SK-N-SH (cell line): ENCODE results near the gene MYL5. TPM values are rescaled to one million over a fixed set of nuclear protein-coding genes. Genes with fewer than 3 reads are reported as not detected.

Source experiments
- CTCF ChIA-PET: fragments of 300-600, 350-600 bp; formaldehyde crosslinking; extraction: SDS; loops from one replicate; lab custom pipeline; 2021; lab: Yijun Ruan, JAX
- POLR2A ChIA-PET: fragments of 350-600 bp; sonication (Branson Sonifier 250); formaldehyde crosslinking; extraction: SDS; loops from one replicate; lab custom pipeline; 2020; ENCODE audit warnings: antibody characterized with exemption, inconsistent platforms; lab: Yijun Ruan, JAX
- DNase-seq: peaks from one replicate; pipeline ENCODE4 v3.0.0; 2012
- H2AFZ ChIP-seq: fragments of 200-600 bp; sonication (generic); 2 replicates; pipeline ENCODE4 v1.8.1; 2016; ENCODE audit warnings: antibody characterized with exemption, mild to moderate bottlenecking, low read depth
- H3F3A ChIP-seq: fragments of 200-600 bp; sonication (generic); replicated peaks from 2 replicates; pipeline ENCODE3; 2016; ENCODE audit warnings: antibody characterized with exemption, mild to moderate bottlenecking; ENCODE audit not compliant: insufficient read depth
- H3K27ac ChIP-seq, 2 experiments: fragments of 200-500 bp in 1 of 2; fragments of 200-600 bp in 1 of 2; sonication (Bioruptor generic) in 1 of 2; sonication (generic), shearing (Covaris generic) in 1 of 2; 2 replicates each; pipeline versions ENCODE4 v1.5.1 to v1.6.1; 2014 to 2016; ENCODE audit warnings: low read depth in 2 of 2, inconsistent platforms in 1 of 2, low read length in 1 of 2, mild to moderate bottlenecking in 1 of 2, mixed read lengths in 1 of 2
- H3K27me3 ChIP-seq: fragments of 200-600 bp; sonication (generic), shearing (Covaris generic); 2 replicates; pipeline ENCODE4 v1.6.1; 2016; ENCODE audit warnings: mixed run types; ENCODE audit not compliant: insufficient read depth
- H3K36me3 ChIP-seq, 2 experiments: fragments of 200-500 bp in 1 of 2; fragments of 200-600 bp in 1 of 2; sonication (Bioruptor generic) in 1 of 2; sonication (generic) in 1 of 2; replicated peaks in 1 of 2; 2 replicates each; pipeline versions ENCODE3 to v1.5.1; 2014 to 2016; ENCODE audit warnings: low read length in 1 of 2, mild to moderate bottlenecking in 1 of 2; ENCODE audit not compliant: insufficient read depth in 2 of 2, control insufficient read depth in 1 of 2
- H3K4me1 ChIP-seq, 2 experiments: fragments of 200-500 bp in 1 of 2; fragments of 200-600 bp in 1 of 2; sonication (Bioruptor generic) in 1 of 2; sonication (generic), shearing (Covaris generic) in 1 of 2; 2 replicates each; pipeline versions ENCODE4 v1.5.1 to v1.6.1; 2014 to 2016; ENCODE audit warnings: low read depth in 1 of 2, low read length in 1 of 2, mixed run types in 1 of 2; ENCODE audit not compliant: insufficient read depth in 2 of 2, control insufficient read depth in 1 of 2
- H3K4me2 ChIP-seq: fragments of 200-600 bp; sonication (generic), shearing (Covaris generic); 2 replicates; pipeline ENCODE4 v1.6.1; 2017; ENCODE audit warnings: mixed run types
- H3K4me3 ChIP-seq, 2 experiments: fragments of 200-500 bp in 1 of 2; fragments of 200-600 bp in 1 of 2; sonication (Bioruptor generic) in 1 of 2; sonication (generic), shearing (Covaris generic) in 1 of 2; 2 replicates each; pipeline versions ENCODE4 v1.5.1 to v1.8.1; 2014 to 2016; ENCODE audit warnings: low read depth in 2 of 2, inconsistent platforms in 1 of 2, low read length in 1 of 2, mild to moderate bottlenecking in 1 of 2, mixed read lengths in 1 of 2, moderate library complexity in 1 of 2
- H3K79me2 ChIP-seq: fragments of 200-600 bp; sonication (generic); 2 replicates; pipeline ENCODE4 v1.8.1; 2017; ENCODE audit warnings: mild to moderate bottlenecking; ENCODE audit not compliant: insufficient read depth
- H3K9ac ChIP-seq: fragments of 200-600 bp; sonication (generic); 2 replicates; pipeline ENCODE4 v1.6.1; 2017; ENCODE audit warnings: mixed run types
- H3K9me2 ChIP-seq: fragments of 200-600 bp; sonication (generic); 2 replicates; pipeline ENCODE4 v1.6.1; 2017; ENCODE audit warnings: mixed run types
- H3K9me3 ChIP-seq: fragments of 200-600 bp; sonication (generic); 2 replicates; pipeline ENCODE4 v1.6.1; 2017; ENCODE audit warnings: mixed run types, mild to moderate bottlenecking, moderate library complexity
- H4K20me1 ChIP-seq: fragments of 200-600 bp; sonication (generic); 2 replicates; pipeline ENCODE4 v1.6.1; 2017; ENCODE audit warnings: mild to moderate bottlenecking, mixed run types; ENCODE audit not compliant: insufficient read depth
- CTCF ChIP-seq: fragments of 200-600 bp; sonication (generic); IDR thresholded peaks from 2 replicates; pipeline ENCODE4 v1.6.1; 2017; ENCODE audit warnings: antibody characterized with exemption, mild to moderate bottlenecking, moderate library complexity
- ELF1 ChIP-seq: IDR thresholded peaks from 2 replicates; pipeline ENCODE4 v1.4.0; 2012
- EP300 ChIP-seq, 2 experiments: IDR thresholded peaks; 2 replicates each; pipeline versions ENCODE4 v1.4.0 to v1.6.1; 2012; ENCODE audit warnings: borderline replicate concordance in 1 of 2, low read depth in 1 of 2, low read length in 1 of 2
- FOSL2 ChIP-seq: IDR thresholded peaks from 2 replicates; pipeline ENCODE4 v1.4.0; 2012; ENCODE audit warnings: low read depth, mild to moderate bottlenecking, moderate library complexity, borderline replicate concordance
- IRF3 ChIP-seq: fragments of 150-350 bp; IDR thresholded peaks from 2 replicates; pipeline ENCODE4 v1.6.1; 2016; ENCODE audit warnings: mild to moderate bottlenecking, low read depth, low read length
- NRF1 ChIP-seq: IDR thresholded peaks from 2 replicates; pipeline ENCODE4 v1.6.1; 2012; ENCODE audit warnings: low read depth, mild to moderate bottlenecking, low read length
- PBX3 ChIP-seq: IDR thresholded peaks from 2 replicates; pipeline ENCODE4; 2012
- RCOR1 ChIP-seq: fragments of 150-350 bp; IDR thresholded peaks from 2 replicates; pipeline ENCODE4 v1.6.1; 2017; ENCODE audit warnings: antibody characterized with exemption, low read length
- REST ChIP-seq: IDR thresholded peaks from 2 replicates; pipeline ENCODE4 v1.6.1; 2012; ENCODE audit warnings: mild to moderate bottlenecking, low read depth, low read length, moderate library complexity
- TEAD4 ChIP-seq: IDR thresholded peaks from 2 replicates; pipeline ENCODE4 v1.4.0; 2012; ENCODE audit warnings: mild to moderate bottlenecking, borderline replicate concordance; ENCODE audit not compliant: insufficient read depth
- USF2 ChIP-seq: fragments of 150-350 bp; IDR thresholded peaks from 2 replicates; pipeline ENCODE4 v1.6.1; 2017; ENCODE audit warnings: antibody characterized with exemption, low read length, low read depth, borderline replicate concordance
- YY1 ChIP-seq: IDR thresholded peaks from 2 replicates; pipeline ENCODE4 v1.4.0; 2012; ENCODE audit warnings: low read depth, mild to moderate bottlenecking
- WGBS: methylation state at CpG from one replicate; pipeline ENCODE4 v1.1.6; 2017; ENCODE audit warnings: low lambda C conversion rate; 5-methylcytosine and 5-hydroxymethylcytosine counted together
- polyA plus RNA-seq, 3 experiments: library from polyadenylated mRNA; depleted of rRNA; stranded (reverse); fragments of >200 nt; gene quantifications; 2 replicates each; pipeline ENCODE4 v1.2.3, GENCODE V29; 2012

The MYL5 gene
- polyA plus RNA-seq, 1 of the 3 experiments (the other 2 are of a cell fraction) = 46.9 TPM

GRCh38 chr4:627347-628125 is 46.8 kb upstream of the MYL5 start:
- CTCF ChIA-PET = no interaction called here
- H3K27me3 ChIP-seq = no peaks in the 10 kb centered on the region
- H3K27ac ChIP-seq = no peak overlapping the region
- WGBS = 39% methylated on average over 11 of the region's 15 CpGs
- POLR2A ChIA-PET = no interaction called here
- no peak overlapping the region for H2AFZ ChIP-seq
- no peak for TF ChIP-seq RCOR1
- no peak for TF ChIP-seq FOSL2
- TF ChIP-seq TEAD4 = no peak
- TF ChIP-seq YY1 = no peak
- no peak for TF ChIP-seq CTCF
- TF ChIP-seq ELF1 = no peak
- no peak for TF ChIP-seq IRF3
- TF ChIP-seq PBX3 = no peak
- no peak for TF ChIP-seq NRF1
- TF ChIP-seq EP300 (IDR thresholded peaks at IDR 0.05; ENCODE audit: borderline replicate concordance in 1 of 2, low read depth in 1 of 2, low read length in 1 of 2) = no peak
- TF ChIP-seq USF2 = no peak
- TF ChIP-seq REST = no peak
- H3K9ac ChIP-seq = no peak overlapping the region
- peaks cover 3% of the 10 kb centered on the region for H3F3A ChIP-seq
- no peaks in the 10 kb centered on the region for H3K9me2 ChIP-seq
- no peaks in the 10 kb centered on the region for H3K79me2 ChIP-seq
- H4K20me1 ChIP-seq = no peaks in the 10 kb centered on the region
- H3K4me2 ChIP-seq = no peak overlapping the region
- no peak overlapping the region for H3K4me3 ChIP-seq
- H3K9me3 ChIP-seq = no peaks in the 10 kb centered on the region
- H3K4me1 ChIP-seq = no peaks in the 10 kb centered on the region
- DNase-seq = no peak
- H3K36me3 ChIP-seq = no peaks in the 10 kb centered on the region
